HG03108 (cell line): ENCODE results near the gene KRT35.
"Not testable (repeated sequence)": the region's sequence is repeated elsewhere in the genome, so short reads cannot be mapped to it uniquely, and the experiment has no call there.

Experiments used
- ATAC-seq: cut with Tn5 transposase; IDR thresholded peaks from one replicate; pipeline ENCODE4 v1.9.1; 2021; ENCODE audit warnings: moderate library complexity; ENCODE audit not compliant: unreplicated experiment

KRT35 gene

DNA sequence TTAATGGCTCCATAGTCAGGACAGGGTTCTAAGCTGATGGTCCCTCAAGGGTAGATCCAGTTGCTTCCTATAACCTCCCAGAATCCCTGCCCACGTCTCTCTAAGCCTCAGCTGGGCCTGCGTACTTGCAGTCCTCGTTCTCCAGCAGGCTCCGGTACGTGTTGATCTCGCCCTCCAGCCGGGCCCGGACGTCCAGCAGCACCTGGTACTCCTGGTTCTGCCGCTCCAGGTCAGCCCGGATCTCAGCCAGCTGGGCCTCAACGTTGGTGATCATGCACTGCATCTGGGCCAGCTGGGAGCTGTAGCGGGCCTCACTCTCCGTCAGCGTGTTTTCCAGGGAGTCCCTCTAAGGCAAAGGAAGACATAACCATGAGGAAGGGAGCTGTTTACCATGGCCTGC, 18.2 kb downstream of the KRT35 start:
- ATAC-seq = no peak

- ATAC-seq = no peak
These were observed 23.3 kb downstream of the KRT35 start for GRCh38 chr17:41457676-41458075.

- ATAC-seq = no peak
These were observed 24.7 kb downstream of the KRT35 start for GRCh38 chr17:41456204-41456603.

DNA sequence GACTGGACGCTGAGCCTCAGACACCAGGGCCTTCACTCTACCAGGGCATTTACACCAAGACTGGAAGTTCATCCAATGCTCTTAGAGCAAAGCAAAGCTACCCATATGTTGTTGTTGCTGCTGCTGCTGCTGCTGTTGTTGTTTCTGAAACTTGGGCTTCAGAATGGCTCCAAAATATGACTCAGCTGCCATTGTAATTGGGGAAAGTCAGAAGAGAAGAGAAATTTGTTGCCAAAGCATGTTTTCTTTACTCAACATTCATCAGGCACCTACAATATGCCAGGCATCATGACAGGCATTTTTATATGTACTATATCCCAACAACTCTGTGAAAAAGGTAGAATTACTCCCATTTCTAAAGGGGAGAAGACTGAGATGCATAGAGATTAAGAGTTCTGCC, 25.7 kb downstream of the KRT35 start:
- ATAC-seq = no peak

- ATAC-seq = no peak
These were observed 27.9 kb downstream of the KRT35 start for GRCh38 chr17:41453066-41453465.

GRCh38 chr17:41452281-41452680, 28.7 kb downstream of the KRT35 start:
- ATAC-seq = no peak

DNA sequence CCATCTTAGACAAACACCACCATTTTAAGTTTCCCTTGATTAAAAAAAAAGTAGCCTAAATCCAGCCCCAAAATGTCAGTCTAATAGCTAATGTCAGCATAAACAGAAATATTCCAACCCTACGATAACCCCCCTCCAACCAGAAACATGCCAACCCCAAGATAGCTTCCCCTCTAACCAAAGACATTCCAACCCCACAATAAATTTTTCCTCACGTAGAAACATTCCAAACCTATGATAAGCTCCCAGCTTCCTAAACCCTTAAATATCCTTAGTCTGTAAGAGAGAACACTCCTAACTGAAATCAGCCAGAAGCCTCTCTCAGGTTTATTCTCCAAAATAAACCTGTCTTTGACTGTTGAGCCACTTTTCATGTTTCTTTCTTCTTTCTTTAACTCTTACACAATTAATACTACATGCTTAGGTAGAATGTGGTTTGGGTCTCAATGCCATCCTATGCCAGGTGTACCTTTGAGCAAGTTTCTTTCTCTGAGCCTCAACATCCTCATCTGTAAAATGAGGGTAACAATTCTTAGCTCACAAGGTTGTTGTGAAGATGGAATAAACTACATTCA, 29.7 kb downstream of the KRT35 start:
- no peak for ATAC-seq

- ATAC-seq = no peak
These were observed 31.9 kb downstream of the KRT35 start for GRCh38 chr17:41449008-41449407.

- ATAC-seq = no peak
These were observed 32.4 kb downstream of the KRT35 start for GRCh38 chr17:41448506-41448905.

- ATAC-seq = no peak
These were observed 34.1 kb downstream of the KRT35 start for GRCh38 chr17:41446806-41447205.

DNA sequence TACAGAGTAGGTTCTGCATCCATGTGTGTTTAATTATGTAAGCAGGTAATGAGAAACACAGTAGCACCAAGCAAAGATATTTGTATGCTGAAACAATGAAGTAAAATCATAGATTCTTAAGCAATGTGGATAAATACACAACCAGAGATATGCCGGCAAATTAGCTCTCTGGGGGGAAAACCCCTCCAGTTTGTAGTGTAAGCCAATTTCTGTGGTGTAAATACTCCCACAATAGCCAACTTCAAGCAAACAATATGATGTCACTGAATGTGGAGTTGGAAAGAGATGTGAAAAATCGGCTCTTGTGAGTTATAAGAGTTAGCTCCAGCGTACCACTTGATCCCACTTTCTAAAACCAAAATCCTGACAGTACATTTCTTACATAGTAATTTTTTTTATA, 36.3 kb downstream of the KRT35 start:
- no peak for ATAC-seq

DNA sequence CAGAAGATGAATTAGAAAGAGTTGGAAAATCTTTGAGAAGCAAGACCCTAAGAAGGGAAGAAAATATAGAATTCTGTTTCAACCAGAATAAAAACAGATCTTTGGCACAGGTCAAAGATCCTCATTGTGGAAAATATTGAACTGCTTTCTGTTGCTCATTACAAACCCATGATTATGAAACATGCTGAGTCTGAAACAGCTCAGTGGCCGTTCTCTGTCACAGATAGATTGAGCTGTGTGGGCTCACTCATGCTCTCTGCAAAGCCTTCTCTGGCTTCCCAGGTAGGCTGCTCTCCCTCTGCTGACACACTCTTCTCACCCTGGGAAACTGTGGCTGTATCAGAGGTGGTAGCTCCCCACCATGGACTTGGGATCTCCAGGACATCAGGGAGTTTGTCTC, 36.8 kb downstream of the KRT35 start:
- ATAC-seq = no peak

- ATAC-seq = no peak
These were observed 38.2 kb downstream of the KRT35 start for GRCh38 chr17:41442739-41443138.

DNA sequence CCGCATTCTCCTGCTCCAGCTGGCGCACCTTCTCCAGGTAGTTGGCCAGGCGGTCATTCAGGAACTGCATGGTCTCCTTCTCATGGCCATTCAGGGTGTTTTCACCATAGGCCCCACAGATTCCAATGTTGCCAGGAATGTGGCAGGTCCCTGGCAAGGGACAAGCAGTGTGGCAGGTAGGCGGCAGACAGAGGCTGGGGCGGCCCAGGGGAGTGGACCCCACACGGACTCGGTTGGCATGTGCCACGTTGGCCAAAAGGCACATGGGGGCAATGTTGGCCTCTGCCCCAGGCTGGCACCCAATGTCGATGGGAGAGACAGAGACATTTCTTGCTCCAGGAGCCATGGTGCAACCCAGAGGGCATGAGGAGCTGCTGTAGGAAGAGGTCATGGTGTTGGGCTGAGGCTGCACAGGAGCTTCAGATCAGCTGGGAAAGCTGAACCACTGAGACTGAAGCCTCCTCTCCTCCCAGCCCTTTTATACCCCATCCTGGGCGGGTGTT, 40.4 kb downstream of the KRT35 start, which contains the start of gene KRT38:
Gene KRT38, minus strand, starts transcription at position 453 of the 503 bp plus-strand sequence. Its CDS starts 62 bp downstream, at position 391.
- ATAC-seq = no peak

GRCh38 chr17:41439375-41439774, 41.6 kb downstream of the KRT35 start:
- ATAC-seq = no peak

DNA sequence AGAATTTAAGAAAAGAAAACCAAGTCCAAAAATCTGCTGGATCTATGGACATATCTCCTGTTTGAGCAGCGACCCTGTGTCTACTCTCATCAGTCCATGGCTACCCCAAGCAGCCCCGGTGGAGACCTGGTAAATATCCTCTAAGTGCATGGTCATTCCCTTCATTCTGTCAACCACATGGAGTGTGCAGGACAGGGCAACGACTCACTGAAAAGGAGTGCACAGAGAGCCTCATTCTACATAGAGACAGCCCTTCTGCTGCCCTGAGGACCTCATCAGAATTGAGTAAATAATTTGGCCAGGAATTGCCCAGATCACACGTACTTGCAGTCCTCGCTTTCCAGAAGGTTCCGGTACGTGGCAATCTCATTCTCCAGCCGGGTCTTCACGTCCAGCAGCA, 43.2 kb downstream of the KRT35 start:
- ATAC-seq = no peak

GRCh38 chr17:41437254-41437653, 43.7 kb downstream of the KRT35 start:
- no peak for ATAC-seq

DNA sequence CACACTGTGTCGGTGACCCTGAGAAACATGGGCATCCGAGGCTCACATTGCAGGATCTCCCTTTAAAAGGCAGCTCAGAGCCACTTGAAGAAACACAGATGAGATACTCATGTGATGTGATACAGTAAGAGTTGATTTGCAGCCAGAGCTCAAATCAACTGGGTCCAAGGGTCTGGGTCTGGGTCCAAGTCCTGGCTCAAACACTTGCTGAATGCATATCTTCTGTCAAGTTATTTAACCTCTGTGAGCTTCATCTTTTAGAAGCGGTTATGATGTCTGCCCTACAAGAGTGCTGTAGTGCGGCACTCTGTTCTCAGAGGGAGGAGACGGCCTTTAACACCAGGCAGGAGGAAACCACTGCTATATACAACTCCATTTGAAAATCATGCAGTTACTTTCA, 46.5 kb downstream of the KRT35 start:
- ATAC-seq = no peak

GRCh38 chr17:41434005-41434404, 46.9 kb downstream of the KRT35 start:
- ATAC-seq = no peak

- ATAC-seq = no peak
These were observed 47.4 kb downstream of the KRT35 start for GRCh38 chr17:41433586-41433985.

GRCh38 chr17:41430376-41430775, 50.6 kb downstream of the KRT35 start:
- not testable (repeated sequence) for ATAC-seq

DNA sequence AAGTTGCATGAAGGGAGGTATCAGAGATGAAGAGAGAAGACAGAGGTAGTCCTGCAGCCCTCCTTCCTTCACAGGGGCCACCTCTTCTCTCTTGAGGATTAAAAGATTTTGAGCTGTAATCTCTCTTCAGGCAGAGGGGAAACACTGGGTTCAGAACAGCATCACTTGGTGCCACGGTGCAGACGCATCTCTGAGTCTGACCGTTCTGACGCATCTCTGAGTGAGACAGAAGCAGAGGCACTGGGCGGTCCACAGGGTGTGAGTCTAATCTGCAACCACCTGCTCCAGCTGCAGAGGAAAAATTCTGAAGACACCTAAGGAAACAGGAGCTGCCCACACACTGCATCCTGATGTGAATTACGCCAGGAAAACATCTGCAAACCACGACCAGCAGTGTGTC, 51.3 kb downstream of the KRT35 start:
- ATAC-seq = no peak

GRCh38 chr17:41428591-41429291, 52.2 kb downstream of the KRT35 start:
- ATAC-seq = no peak
